ENCODE data around the gene SENP2. TPM values are rescaled to one million over a fixed set of nuclear protein-coding genes. Genes with fewer than 3 reads are reported as not detected.

SENP2 gene
- total and polyA plus RNA-seq, 2 experiments from 2014 or later = 29.2 to 80.3 TPM

DNA sequence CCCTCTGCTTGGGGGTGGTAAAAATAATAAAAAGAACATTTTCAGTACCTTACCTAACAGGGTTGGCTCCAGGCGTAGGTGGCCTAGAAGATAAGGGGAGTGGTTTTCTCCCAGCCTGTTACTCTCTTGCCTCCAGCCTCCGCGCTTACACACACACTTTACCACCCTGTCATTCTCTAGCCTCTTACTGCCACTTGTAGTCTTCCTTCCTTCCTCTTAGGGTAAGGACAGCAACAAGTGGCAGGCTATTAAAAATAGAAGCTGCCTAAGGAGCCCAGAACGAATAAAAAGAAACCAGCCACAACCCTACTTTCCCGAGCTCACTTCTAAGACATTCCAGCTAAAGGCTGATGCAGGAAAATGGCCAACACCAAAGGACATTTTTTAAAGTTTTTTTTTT, 24.1 kb upstream of the SENP2 start:
- Histone ChIP-seq H3K4me2 (peak overlapping the region; percentile 46), H3K27ac (ENCODE audit: low read depth) (peak overlapping the region; percentile 94; the same call in 1 of the 2 replicates), H4K20me1 (replicated peaks; ENCODE audit: insufficient read depth) (no peaks in the 10 kb centered on the region), H3K36me3 (ENCODE audit: insufficient read depth) (no peaks in the 10 kb centered on the region), H3K9me2 (ENCODE audit: insufficient read depth) (no peaks in the 10 kb centered on the region), H3F3A (replicated peaks; ENCODE audit: low read depth) (0 out of 2 replicates have a peak, but pooled peaks cover 4% of the 10 kb centered on the region), H2AFZ (no peak overlapping the region), H3K4me3 (no peak overlapping the region), H3K4me1 (ENCODE audit: insufficient read depth) (peaks cover 32% of the 10 kb centered on the region), H3K79me2 (replicated peaks; ENCODE audit: insufficient read depth) (no peaks in the 10 kb centered on the region), H3K27me3 (ENCODE audit: insufficient read depth) (no peaks in the 10 kb centered on the region)
- no peak overlapping the region for H3K4me3 Mint-ChIP-seq
- no peak for TF ChIP-seq ZNF331 (CRISPR knock-in tag; IDR thresholded peaks at IDR 0.05; ENCODE audit: low read depth)
- no peak for TF ChIP-seq EZH2 (IDR thresholded peaks at IDR 0.05; ENCODE audit: low read depth, unreplicated experiment)
- no peak for TF ChIP-seq STAT1 (IDR thresholded peaks at IDR 0.05; ENCODE audit: unreplicated experiment)
- TF ChIP-seq ETS1 (IDR thresholded peaks at IDR 0.05) = no peak
- H3K27ac Mint-ChIP-seq = no peak overlapping the region
- peaks cover 38% of the 10 kb centered on the region for H3K4me1 Mint-ChIP-seq
- ATAC-seq = peak; percentile 49
- H3K9me3 Mint-ChIP-seq = no peaks in the 10 kb centered on the region
- peaks cover 6% of the 10 kb centered on the region for H3K27me3 Mint-ChIP-seq (ENCODE audit: insufficient read depth, low read depth, poor library complexity)
- DNase-seq (ENCODE audit: low spot score) = peak; percentile 25
- no peaks in the 10 kb centered on the region for H3K36me3 Mint-ChIP-seq (ENCODE audit: low read depth)

DNA sequence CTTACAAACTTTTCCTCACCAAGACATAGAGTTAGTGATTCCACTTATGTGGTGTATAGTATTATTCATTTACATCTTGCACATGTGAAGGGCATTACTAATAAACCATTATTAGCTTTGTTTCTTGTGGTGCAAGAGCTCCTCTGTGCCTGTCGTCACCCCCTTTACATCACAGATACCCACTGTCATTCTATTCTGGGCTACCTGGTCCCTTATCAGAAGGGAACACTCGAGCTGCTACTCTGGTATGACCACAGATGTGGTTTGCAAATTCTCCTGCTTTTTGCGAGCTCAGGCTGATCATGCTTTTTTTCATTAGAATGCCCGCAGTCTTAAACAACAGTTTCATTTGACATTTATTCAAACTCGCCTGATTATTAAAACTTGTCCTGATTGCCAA, 13.9 kb upstream of the SENP2 start:
- peaks cover 30% of the 10 kb centered on the region for H3K9me3 Mint-ChIP-seq
- no peak overlapping the region for H3K4me2 ChIP-seq
- no peak overlapping the region for H3K27ac Mint-ChIP-seq
- H3F3A ChIP-seq (replicated peaks; ENCODE audit: low read depth) = no peaks in the 10 kb centered on the region
- no peaks in the 10 kb centered on the region for H4K20me1 ChIP-seq (replicated peaks; ENCODE audit: insufficient read depth)
- H3K4me3 Mint-ChIP-seq = no peak overlapping the region
- H3K36me3 ChIP-seq (ENCODE audit: insufficient read depth) = 0 out of 2 replicates have a peak, but pooled peaks cover 6% of the 10 kb centered on the region
- no peak for DNase-seq (ENCODE audit: low spot score)
- 0 out of 2 replicates have a peak, but pooled peaks cover 5% of the 10 kb centered on the region for H3K4me1 ChIP-seq (ENCODE audit: insufficient read depth)
- no peaks in the 10 kb centered on the region for H3K27me3 ChIP-seq (ENCODE audit: insufficient read depth)
- no peaks in the 10 kb centered on the region for H3K27me3 Mint-ChIP-seq (ENCODE audit: insufficient read depth, low read depth, poor library complexity)
- H3K9me2 ChIP-seq (ENCODE audit: insufficient read depth) = no peaks in the 10 kb centered on the region
- ATAC-seq = no peak
- H3K27ac ChIP-seq (ENCODE audit: low read depth) = no peak overlapping the region
- no peak overlapping the region for H2AFZ ChIP-seq
- peaks cover 21% of the 10 kb centered on the region; the same call in 2 of the 3 replicates for H3K36me3 Mint-ChIP-seq (ENCODE audit: low read depth)
- H3K79me2 ChIP-seq (replicated peaks; ENCODE audit: insufficient read depth) = no peaks in the 10 kb centered on the region
- TF ChIP-seq ZNF114 (CRISPR knock-in tag; IDR thresholded peaks at IDR 0.05) (no peak), POLR2AphosphoS5 (IDR thresholded peaks at IDR 0.05; ENCODE audit: low read depth) (no peak), EZH2phosphoT487 (IDR thresholded peaks at IDR 0.05; ENCODE audit: unreplicated experiment) (no peak), JUNB (IDR thresholded peaks at IDR 0.05; ENCODE audit: unreplicated experiment) (no peak), ZNF331 (CRISPR knock-in tag; IDR thresholded peaks at IDR 0.05; ENCODE audit: low read depth) (no peak)
- TF ChIP-seq, protein P1, sequence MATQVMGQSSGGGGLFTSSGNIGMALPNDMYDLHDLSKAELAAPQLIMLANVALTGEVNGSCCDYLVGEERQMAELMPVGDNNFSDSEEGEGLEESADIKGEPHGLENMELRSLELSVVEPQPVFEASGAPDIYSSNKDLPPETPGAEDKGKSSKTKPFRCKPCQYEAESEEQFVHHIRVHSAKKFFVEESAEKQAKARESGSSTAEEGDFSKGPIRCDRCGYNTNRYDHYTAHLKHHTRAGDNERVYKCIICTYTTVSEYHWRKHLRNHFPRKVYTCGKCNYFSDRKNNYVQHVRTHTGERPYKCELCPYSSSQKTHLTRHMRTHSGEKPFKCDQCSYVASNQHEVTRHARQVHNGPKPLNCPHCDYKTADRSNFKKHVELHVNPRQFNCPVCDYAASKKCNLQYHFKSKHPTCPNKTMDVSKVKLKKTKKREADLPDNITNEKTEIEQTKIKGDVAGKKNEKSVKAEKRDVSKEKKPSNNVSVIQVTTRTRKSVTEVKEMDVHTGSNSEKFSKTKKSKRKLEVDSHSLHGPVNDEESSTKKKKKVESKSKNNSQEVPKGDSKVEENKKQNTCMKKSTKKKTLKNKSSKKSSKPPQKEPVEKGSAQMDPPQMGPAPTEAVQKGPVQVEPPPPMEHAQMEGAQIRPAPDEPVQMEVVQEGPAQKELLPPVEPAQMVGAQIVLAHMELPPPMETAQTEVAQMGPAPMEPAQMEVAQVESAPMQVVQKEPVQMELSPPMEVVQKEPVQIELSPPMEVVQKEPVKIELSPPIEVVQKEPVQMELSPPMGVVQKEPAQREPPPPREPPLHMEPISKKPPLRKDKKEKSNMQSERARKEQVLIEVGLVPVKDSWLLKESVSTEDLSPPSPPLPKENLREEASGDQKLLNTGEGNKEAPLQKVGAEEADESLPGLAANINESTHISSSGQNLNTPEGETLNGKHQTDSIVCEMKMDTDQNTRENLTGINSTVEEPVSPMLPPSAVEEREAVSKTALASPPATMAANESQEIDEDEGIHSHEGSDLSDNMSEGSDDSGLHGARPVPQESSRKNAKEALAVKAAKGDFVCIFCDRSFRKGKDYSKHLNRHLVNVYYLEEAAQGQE (IDR thresholded peaks at IDR 0.05; ENCODE audit: unreplicated experiment) = no peak
- TF ChIP-seq, protein P2, sequence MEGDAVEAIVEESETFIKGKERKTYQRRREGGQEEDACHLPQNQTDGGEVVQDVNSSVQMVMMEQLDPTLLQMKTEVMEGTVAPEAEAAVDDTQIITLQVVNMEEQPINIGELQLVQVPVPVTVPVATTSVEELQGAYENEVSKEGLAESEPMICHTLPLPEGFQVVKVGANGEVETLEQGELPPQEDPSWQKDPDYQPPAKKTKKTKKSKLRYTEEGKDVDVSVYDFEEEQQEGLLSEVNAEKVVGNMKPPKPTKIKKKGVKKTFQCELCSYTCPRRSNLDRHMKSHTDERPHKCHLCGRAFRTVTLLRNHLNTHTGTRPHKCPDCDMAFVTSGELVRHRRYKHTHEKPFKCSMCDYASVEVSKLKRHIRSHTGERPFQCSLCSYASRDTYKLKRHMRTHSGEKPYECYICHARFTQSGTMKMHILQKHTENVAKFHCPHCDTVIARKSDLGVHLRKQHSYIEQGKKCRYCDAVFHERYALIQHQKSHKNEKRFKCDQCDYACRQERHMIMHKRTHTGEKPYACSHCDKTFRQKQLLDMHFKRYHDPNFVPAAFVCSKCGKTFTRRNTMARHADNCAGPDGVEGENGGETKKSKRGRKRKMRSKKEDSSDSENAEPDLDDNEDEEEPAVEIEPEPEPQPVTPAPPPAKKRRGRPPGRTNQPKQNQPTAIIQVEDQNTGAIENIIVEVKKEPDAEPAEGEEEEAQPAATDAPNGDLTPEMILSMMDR (conservative IDR thresholded peaks at IDR 0.05; ENCODE audit: low read depth in 2 of 2) = no peak
- peaks cover 12% of the 10 kb centered on the region for H3K4me1 Mint-ChIP-seq
- no peak overlapping the region for H3K4me3 ChIP-seq

All from GM23338 (cell line).